Ascending aorta (tissue), 2 donors: ENCODE results near the gene BANP. TPM values are rescaled to one million over a fixed set of nuclear protein-coding genes. Genes with fewer than 3 reads are reported as not detected.
A peak's percentile ranks its signal among the peaks of the same experiment; 100 is the strongest.
"Not testable (repeated sequence)": the region's sequence is repeated elsewhere in the genome, so short reads cannot be mapped to it uniquely, and the experiment has no call there.

Source experiments
- DNase-seq, 2 donors: peaks; one replicate each; pipeline ENCODE4 v3.0.0-alpha.2; 2019; ENCODE audit warnings: low spot score in 2 of 2
- H3K27ac ChIP-seq, 2 donors: fragments of 200-600 bp; sonication (generic); one replicate each; pipeline ENCODE4 v1.5.1; 2016 to 2017; ENCODE audit warnings: mild to moderate bottlenecking in 1 of 2
- H3K27me3 ChIP-seq: fragments of 200-600 bp; sonication (generic); one replicate; pipeline ENCODE4 v1.5.1; 2017
- H3K36me3 ChIP-seq, 2 donors: fragments of 200-600 bp; sonication (generic); one replicate each; pipeline ENCODE4 v1.5.1; 2016
- H3K4me1 ChIP-seq, 2 donors: fragments of 200-600 bp; sonication (generic); one replicate each; pipeline ENCODE4 v1.5.1; 2016 to 2017; ENCODE audit warnings: mild to moderate bottlenecking in 1 of 2
- H3K4me3 ChIP-seq, 2 donors: fragments of 200-600 bp; sonication (generic); one replicate each; pipeline ENCODE4 v1.5.1; 2016 to 2017; ENCODE audit warnings: mild to moderate bottlenecking in 1 of 2
- H3K9me3 ChIP-seq, 2 donors: fragments of 200-600 bp; sonication (generic); one replicate each; pipeline ENCODE4 v1.5.1; 2016
- intact Hi-C: fragments of 100-400 bp; cut with DNase I; formaldehyde crosslinking; loops from one replicate; pipeline ENCODE4 v1.15.1; 2023
- total RNA-seq: library from RNA; depleted of rRNA; stranded (reverse); fragments of >200 nt; gene quantifications from one replicate; pipeline ENCODE4 v1.1.0, GENCODE V29; 2016
- TF ChIP-seq, protein P1 (sequence below), 3 experiments: fragments of 200-600 bp in 2 of 3; fragments of 450-650 bp in 1 of 3; sonication (generic) in 2 of 3; IDR thresholded peaks; one replicate each; pipeline ENCODE4 v1.5.1; 2016 to 2019; ENCODE audit warnings: antibody characterized with exemption in 3 of 3, mild to moderate bottlenecking in 1 of 3, moderate library complexity in 1 of 3

Gene BANP
- total RNA-seq, 1 donor from 2014 or later, result 23.4 TPM

DNA sequence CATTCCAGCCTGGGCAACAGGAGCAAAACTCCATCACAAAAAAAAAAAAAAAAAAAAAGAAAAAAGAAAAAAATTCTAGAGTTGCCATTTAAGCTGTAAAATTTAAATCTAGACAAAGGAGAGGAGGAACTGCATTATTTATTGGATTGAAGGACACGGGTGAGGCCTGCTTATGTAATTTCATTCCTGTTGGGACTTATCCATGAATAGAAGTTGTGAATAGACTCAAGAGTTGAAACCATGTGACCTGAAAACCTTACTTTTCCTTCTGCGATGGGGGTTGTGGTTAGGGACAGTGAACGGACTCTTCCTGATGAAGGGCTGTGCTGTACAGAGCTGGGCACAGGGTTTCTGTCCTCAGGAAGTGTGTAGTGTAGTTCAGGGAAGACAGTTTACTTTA, 22.5 kb downstream of the BANP start:
- Histone ChIP-seq H3K9me3 (peaks cover 3 to 12% of the 10 kb centered on the region in 2 donors), H3K4me1 (no peaks in the 10 kb centered on the region), H3K27ac (no peak overlapping the region), H3K27me3 (no peaks in the 10 kb centered on the region), H3K4me3 (no peak overlapping the region), H3K36me3 (peaks cover 0 to 3% of the 10 kb centered on the region in 2 donors)
- DNase-seq, result no peak
- intact Hi-C loops, result no loop called here
- TF ChIP-seq, protein P1, sequence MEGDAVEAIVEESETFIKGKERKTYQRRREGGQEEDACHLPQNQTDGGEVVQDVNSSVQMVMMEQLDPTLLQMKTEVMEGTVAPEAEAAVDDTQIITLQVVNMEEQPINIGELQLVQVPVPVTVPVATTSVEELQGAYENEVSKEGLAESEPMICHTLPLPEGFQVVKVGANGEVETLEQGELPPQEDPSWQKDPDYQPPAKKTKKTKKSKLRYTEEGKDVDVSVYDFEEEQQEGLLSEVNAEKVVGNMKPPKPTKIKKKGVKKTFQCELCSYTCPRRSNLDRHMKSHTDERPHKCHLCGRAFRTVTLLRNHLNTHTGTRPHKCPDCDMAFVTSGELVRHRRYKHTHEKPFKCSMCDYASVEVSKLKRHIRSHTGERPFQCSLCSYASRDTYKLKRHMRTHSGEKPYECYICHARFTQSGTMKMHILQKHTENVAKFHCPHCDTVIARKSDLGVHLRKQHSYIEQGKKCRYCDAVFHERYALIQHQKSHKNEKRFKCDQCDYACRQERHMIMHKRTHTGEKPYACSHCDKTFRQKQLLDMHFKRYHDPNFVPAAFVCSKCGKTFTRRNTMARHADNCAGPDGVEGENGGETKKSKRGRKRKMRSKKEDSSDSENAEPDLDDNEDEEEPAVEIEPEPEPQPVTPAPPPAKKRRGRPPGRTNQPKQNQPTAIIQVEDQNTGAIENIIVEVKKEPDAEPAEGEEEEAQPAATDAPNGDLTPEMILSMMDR (IDR thresholded peaks at IDR 0.05), result no peak

DNA sequence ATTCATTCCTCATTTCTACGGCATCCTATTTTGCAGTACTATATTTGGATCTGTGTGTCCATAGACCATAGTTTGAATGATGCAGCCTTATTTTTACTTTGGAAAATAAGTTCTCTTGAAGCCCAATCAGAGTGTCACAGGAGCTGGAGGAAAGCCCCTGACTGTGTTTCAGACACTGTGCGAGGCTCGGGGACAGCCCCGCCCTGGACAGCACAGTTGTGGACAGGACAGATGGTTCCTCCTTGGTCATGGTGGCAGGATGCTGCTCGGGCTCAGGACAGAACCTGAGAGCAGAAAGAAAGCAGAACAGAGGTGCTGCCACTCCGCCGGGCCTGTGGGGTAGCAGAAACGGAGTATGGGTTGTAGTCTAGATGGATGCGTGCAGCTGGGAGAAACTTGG, 22.9 kb downstream of the BANP start:
- H3K27me3 ChIP-seq, result no peaks in the 10 kb centered on the region
- no peaks in the 10 kb centered on the region for H3K4me1 ChIP-seq
- H3K9me3 ChIP-seq, result peaks cover 3 to 12% of the 10 kb centered on the region in 2 donors
- peaks cover 0 to 3% of the 10 kb centered on the region in 2 donors for H3K36me3 ChIP-seq
- TF ChIP-seq, protein P1 (IDR thresholded peaks at IDR 0.05), result no peak
- intact Hi-C loops, result no loop called here
- no peak overlapping the region for H3K27ac ChIP-seq
- no peak overlapping the region for H3K4me3 ChIP-seq
- DNase-seq, result no peak

DNA sequence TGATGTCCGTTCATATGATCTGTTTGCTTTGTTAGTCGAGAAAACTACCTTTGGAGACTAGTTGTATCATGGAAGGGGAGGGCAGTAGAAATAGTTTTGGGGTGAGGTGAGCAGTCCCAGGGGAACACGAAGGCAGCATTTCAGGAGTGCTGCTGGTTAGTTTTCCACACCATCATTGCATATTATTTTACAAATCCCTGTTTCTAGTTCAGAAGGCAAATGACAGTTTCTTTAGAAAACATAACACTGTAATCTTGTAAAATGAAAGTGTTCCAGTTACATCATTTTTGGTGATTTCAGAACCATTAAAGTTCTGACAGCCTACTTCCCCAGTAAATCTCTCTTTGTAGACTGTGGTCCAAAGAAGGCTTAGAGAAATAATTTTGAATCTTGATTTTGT, 25.4 kb downstream of the BANP start:
- peak overlapping the region in 1 of 2 donors; percentile 19 for H3K4me3 ChIP-seq
- no peaks in the 10 kb centered on the region for H3K4me1 ChIP-seq
- H3K27me3 ChIP-seq, result no peaks in the 10 kb centered on the region
- intact Hi-C loops, result no loop called here
- peak overlapping the region; percentile 62 to 72 for H3K27ac ChIP-seq
- TF ChIP-seq, protein P1 (IDR thresholded peaks at IDR 0.05), result no peak
- H3K36me3 ChIP-seq, result peaks cover 5 to 7% of the 10 kb centered on the region in 2 donors
- peak in 1 of 2 donors; percentile 69 for DNase-seq
- peaks cover 3 to 11% of the 10 kb centered on the region in 2 donors for H3K9me3 ChIP-seq

DNA sequence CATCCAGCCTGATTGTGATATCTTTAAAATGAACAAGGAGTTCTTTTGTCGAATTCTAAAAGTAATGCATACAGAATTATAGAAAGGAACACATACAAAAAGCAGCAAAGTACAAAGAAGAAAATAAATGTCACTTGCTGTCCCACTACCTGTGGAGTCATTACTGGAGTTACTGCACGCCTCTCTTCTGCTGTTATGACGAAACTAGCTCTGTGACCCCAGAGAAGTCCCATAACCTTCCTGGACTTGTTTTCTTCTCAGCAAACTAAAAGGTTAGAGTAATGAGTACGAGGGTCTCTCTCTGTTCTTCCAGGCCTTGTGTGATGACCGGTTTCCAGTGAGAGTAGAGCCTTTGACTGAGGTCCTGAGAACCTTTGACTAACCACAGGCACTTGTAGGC, 26.9 kb downstream of the BANP start:
- Histone ChIP-seq H3K4me1 (no peaks in the 10 kb centered on the region), H3K27me3 (no peaks in the 10 kb centered on the region), H3K9me3 (no peaks in the 10 kb centered on the region), H3K27ac (no peak overlapping the region), H3K36me3 (peaks cover 5 to 12% of the 10 kb centered on the region in 2 donors), H3K4me3 (no peak overlapping the region)
- TF ChIP-seq, protein P1 (IDR thresholded peaks at IDR 0.05), result no peak
- no peak for DNase-seq
- intact Hi-C loops, result no loop called here

DNA sequence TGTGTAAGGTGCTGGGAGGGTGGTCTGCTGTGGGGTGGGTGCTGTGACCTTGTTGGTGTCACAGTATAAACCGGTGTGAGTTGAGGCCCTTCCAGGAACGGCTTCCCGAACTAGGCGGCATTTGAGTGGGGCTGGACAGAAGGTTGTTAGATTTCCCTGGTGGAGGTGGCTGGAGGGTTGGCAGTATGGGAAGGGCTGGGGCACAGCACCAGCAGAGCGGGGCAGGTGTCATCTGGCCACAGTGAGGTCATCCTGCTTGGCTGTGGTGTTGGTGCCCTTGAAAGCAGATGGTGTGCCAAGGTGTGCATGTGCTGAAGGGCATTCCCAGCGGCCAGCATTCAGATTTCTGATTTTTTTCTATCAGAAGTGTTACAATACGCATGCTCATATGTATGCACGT, 28.1 kb downstream of the BANP start:
- no peaks in the 10 kb centered on the region for H3K9me3 ChIP-seq
- no peaks in the 10 kb centered on the region for H3K4me1 ChIP-seq
- TF ChIP-seq, protein P1 (IDR thresholded peaks at IDR 0.05), result no peak
- H3K4me3 ChIP-seq, result no peak overlapping the region
- intact Hi-C loops, result no loop called here
- H3K27me3 ChIP-seq, result no peaks in the 10 kb centered on the region
- peak in 1 of 2 donors; percentile 40 for DNase-seq
- peaks cover 9 to 16% of the 10 kb centered on the region in 2 donors for H3K36me3 ChIP-seq
- no peak overlapping the region for H3K27ac ChIP-seq

DNA sequence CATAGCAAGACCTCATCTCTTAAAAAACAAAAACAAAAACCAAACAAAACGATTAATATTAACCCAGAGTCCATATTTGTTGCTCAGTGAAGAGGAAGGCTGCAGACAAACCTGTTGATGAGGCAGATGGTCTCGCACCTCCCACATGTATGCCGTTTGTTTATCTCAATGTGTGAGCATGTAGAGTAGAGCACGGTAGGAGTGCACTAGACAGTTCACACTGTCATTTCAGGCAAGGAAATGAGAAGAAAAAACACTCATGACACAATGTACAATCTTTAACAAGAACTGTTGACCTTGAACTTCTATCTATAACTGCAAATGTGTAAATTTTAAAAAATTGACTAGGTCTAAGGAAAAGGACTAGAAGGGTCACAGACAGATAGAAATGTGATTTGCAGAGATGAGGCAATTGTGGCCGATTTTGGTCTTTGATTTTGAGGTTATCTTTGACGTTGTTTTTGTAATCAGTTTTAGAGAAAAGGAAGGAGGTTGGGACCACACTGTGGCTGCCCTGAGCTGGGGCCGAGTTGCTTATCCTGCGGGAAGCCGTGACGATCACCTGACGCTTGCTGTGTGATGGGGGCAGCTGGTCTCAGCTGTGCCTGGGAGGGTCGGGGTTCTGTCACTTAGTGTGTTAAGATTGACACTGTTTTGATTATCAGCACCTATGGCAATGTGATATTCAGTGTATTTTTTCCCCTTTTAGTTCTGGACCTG, 28.8 kb downstream of the BANP start:
- intact Hi-C loops, result loop anchor here (10.0 kb wide), 2 partner anchors 455 to 585 kb away; no protein-coding TSS in a partner anchor
- not testable (repeated sequence) for H3K27me3 ChIP-seq, H3K27ac ChIP-seq, H3K4me1 ChIP-seq, H3K9me3 ChIP-seq, H3K4me3 ChIP-seq
- H3K36me3 ChIP-seq, result peaks cover 14 to 23% of the 10 kb centered on the region in 2 donors
- peak in 1 of 2 donors; percentile 45 for DNase-seq

DNA sequence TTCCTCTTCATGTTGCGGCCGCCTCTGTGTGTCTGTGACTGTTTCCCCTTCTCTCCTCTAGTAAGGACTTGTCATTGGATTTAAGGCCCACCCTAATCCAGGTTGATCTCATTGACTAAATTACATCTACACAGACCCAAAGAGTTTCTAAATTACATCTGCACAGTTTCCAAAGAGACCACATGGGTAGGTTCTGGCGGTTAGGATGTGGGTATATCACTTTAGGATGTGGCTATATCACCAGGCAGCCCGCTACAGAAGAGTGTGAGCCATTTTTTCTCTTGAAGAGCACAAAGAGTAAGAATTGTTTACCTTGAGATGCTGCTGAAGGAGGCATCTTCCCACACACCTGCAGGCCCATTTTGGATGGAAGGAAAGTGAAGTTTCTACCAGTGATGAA, 30.1 kb downstream of the BANP start:
- H3K4me1 ChIP-seq, H3K4me3 ChIP-seq, H3K9me3 ChIP-seq, H3K27ac ChIP-seq, H3K27me3 ChIP-seq: not testable (repeated sequence)
- peak in 1 of 2 donors; percentile 52 for DNase-seq
- peaks cover 13 to 26% of the 10 kb centered on the region in 2 donors for H3K36me3 ChIP-seq
- intact Hi-C loops, result loop anchor here (10.0 kb wide), 2 partner anchors 453 to 583 kb away; no protein-coding TSS in a partner anchor
